ENCODE data around the gene SETD1B. TPM values are rescaled to one million over a fixed set of nuclear protein-coding genes. Genes with fewer than 3 reads are reported as not detected.

SETD1B gene
- total and polyA plus RNA-seq, 2 donors (not counting 1 experiment from before 2014, with no cell fraction given): 7.9 to 61.4 TPM

- intact Hi-C loops (cut with micrococcal nuclease): no loop called here
- POLR2A ChIA-PET: interaction anchor here (0.6 to 0.7 kb wide), 3 partner anchors 15 to 235 kb away, joined by 3 to 7 read pairs (median 4); no protein-coding TSS in a partner anchor
- H3K9me3 ChIP-seq (ENCODE audit: control extremely low read depth in 1 of 3, control insufficient read depth in 2 of 3, insufficient read depth in 1 of 3, low read length in 2 of 3): no peaks in the 10 kb centered on the region
Measured at GRCh38 chr12:121769297-121769830, 34.4 kb upstream of the SETD1B start.

More at GRCh38 chr12:121769297-121769830, 34.4 kb upstream of the SETD1B start:
- H3K27ac Mint-ChIP-seq: no peak overlapping the region
- Histone ChIP-seq H3K27me3 (replicated peaks in 1 of 4; ENCODE audit: control extremely low read depth in 1 of 4, control insufficient read depth in 3 of 4, insufficient read depth in 4 of 4, low read length in 3 of 4) (no peaks in the 10 kb centered on the region), H3K4me1 (ENCODE audit: control insufficient read depth in 2 of 2, insufficient read depth in 2 of 2, low read length in 2 of 2) (peaks cover 7% of the 10 kb centered on the region in 2 donors), H3K4me3 (ENCODE audit: control extremely low read depth in 1 of 5, extremely low read depth in 1 of 5, insufficient read depth in 1 of 5, low read depth in 2 of 5, low read length in 4 of 5) (no peak overlapping the region), H3K79me2 (ENCODE audit: control insufficient read depth, insufficient read depth, low read length) (no peaks in the 10 kb centered on the region), H3K4me2 (replicated peaks; ENCODE audit: low read depth, low read length, poor library complexity, severe bottlenecking) (no peak overlapping the region), H3K27ac (ENCODE audit: low read length in 2 of 2) (no peak overlapping the region), H3K36me3 (replicated peaks in 1 of 2; ENCODE audit: control extremely low read depth in 1 of 2, control insufficient read depth in 1 of 2, extremely low read depth in 1 of 2, insufficient read depth in 2 of 2, low read length in 1 of 2) (no peaks in the 10 kb centered on the region), H3K9ac (ENCODE audit: low read length) (no peak overlapping the region), H2AFZ (ENCODE audit: insufficient read depth, low read depth, low read length, poor library complexity, severe bottlenecking) (no peak overlapping the region), H4K20me1 (ENCODE audit: control insufficient read depth, insufficient read depth, low read length, poor library complexity, severe bottlenecking) (no peaks in the 10 kb centered on the region)
- H3K27me3 Mint-ChIP-seq: no peaks in the 10 kb centered on the region
- CTCF ChIA-PET: interaction anchor here (0.9 to 3.0 kb wide), 4 partner anchors 24 to 43 kb away, joined by 3 to 8 read pairs (median 6); partner anchors contain the start of gene RHOF
- ATAC-seq (ENCODE audit: low read depth) (no peak), DNase-seq (no peak)
- TF ChIP-seq CTCF (IDR thresholded peaks at IDR 0.05) (no peak), EZH2 (IDR thresholded peaks at IDR 0.05; ENCODE audit: borderline replicate concordance, insufficient read depth, low read depth, low read length, poor library complexity, severe bottlenecking) (no peak)
- H3K4me1 Mint-ChIP-seq: peaks cover 11% of the 10 kb centered on the region
- no peak overlapping the region for H3K4me3 Mint-ChIP-seq
- no peaks in the 10 kb centered on the region for H3K9me3 Mint-ChIP-seq (ENCODE audit: insufficient read depth)
- WGBS (ENCODE audit: insufficient coverage): 89% methylated on average over 9 of the region's 9 CpGs
